WI38 (cell line): ENCODE measurements around the gene SCO1.

Experiments used
- H3K4me3 ChIP-seq: 2 replicates; pipeline ENCODE4 v1.5.1; 2011; ENCODE audit warnings: low read depth, mild to moderate bottlenecking, control low read depth, low read length
- TF ChIP-seq, protein P1 (sequence below): IDR thresholded peaks from 2 replicates; pipeline ENCODE4 v1.5.1; 2012; ENCODE audit warnings: low read depth, mild to moderate bottlenecking, control low read depth, low read length

Gene SCO1

DNA sequence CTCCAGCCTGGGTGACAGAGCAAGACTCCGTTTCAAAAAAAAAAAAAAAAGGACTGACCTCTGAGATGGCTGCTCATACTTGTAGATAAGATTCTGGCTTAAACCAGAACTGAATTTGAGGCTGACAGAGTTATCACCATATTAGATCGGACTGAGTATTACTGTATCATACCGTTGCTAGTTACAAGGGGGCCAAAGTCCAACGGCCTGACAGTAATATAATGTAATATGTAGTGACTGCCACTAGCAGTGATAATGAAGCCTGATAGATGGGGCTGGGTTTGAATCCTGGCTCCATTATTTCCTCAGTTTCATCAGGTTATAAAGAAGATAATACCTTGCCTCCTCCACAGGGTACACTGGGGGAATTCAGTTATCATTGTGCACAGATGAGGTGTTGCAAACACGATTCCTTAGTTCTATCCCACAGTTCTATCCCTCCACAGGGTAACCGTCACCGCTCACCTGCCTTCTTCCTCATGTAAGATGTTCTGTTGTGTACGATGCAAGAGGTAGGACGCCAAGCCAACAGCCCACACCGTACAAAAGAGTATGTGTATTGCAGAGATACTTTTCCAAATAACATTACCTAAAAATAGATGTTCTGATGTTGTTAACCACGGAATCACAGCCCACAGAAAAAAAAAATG is 27.3 kb upstream of the SCO1 start:
- H3K4me3 ChIP-seq = no peak overlapping the region
- TF ChIP-seq, protein P1, sequence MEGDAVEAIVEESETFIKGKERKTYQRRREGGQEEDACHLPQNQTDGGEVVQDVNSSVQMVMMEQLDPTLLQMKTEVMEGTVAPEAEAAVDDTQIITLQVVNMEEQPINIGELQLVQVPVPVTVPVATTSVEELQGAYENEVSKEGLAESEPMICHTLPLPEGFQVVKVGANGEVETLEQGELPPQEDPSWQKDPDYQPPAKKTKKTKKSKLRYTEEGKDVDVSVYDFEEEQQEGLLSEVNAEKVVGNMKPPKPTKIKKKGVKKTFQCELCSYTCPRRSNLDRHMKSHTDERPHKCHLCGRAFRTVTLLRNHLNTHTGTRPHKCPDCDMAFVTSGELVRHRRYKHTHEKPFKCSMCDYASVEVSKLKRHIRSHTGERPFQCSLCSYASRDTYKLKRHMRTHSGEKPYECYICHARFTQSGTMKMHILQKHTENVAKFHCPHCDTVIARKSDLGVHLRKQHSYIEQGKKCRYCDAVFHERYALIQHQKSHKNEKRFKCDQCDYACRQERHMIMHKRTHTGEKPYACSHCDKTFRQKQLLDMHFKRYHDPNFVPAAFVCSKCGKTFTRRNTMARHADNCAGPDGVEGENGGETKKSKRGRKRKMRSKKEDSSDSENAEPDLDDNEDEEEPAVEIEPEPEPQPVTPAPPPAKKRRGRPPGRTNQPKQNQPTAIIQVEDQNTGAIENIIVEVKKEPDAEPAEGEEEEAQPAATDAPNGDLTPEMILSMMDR = no peak

DNA sequence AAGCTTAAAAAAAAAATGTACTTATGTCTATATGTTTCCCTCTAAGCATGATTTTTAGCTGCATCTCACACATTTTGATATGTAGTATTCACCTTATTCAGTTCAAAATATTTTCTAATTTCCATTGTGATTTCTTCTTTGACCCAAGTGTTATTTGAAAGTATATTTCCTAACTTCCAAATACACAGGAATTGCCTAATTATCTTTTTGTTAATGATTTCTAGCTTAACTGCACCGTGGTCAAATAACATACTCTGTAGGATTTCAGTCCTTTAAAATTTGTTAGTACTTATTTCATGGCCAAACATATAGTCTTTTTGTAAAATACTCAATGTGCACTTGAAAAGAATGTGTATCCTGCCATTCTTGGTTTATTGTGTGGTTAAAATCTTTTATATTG is 21.2 kb upstream of the SCO1 start:
- TF ChIP-seq, protein P1 = no peak
- no peak overlapping the region for H3K4me3 ChIP-seq

DNA sequence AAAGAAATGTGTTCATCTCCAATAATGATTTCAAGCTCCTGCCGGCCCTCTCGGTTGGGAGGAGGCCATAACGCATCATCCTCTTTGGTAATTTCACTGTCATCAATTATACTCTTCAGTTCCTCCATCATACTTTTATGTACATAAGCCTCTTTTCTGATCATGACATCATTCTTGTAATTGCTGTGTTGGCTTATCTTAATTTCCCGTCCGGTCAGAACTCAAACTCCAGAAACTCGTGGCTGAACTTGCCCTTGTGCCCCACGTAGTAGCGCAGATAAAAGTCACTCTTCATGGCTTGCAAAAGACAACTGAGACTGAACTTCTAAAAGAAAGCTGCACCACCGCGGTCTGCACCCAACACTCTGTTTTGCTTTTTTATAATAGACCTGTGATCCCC is 18.9 kb upstream of the SCO1 start:
- TF ChIP-seq, protein P1 = no peak

DNA sequence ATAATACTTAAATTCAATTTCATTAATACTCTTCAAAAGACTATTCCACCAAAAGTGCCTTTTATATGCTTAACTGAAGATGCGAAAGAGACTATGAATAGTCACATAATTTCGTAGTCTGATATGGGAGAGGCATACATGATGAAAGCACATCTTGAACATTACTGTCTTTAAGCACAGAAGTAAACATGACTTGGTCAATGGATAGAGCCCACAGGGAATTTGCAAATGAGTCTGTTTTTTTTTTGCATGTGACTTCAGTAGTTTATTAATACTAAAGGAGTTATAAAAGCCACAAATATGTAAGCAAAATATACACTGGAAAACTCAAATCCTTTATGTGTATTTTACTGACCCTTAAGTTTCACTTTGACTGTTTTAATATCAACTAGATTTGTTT is 16.0 kb upstream of the SCO1 start:
- TF ChIP-seq, protein P1 = no peak

More for the DNA sequence above, 18.9 kb upstream of the SCO1 start:
- no peak overlapping the region for H3K4me3 ChIP-seq

DNA sequence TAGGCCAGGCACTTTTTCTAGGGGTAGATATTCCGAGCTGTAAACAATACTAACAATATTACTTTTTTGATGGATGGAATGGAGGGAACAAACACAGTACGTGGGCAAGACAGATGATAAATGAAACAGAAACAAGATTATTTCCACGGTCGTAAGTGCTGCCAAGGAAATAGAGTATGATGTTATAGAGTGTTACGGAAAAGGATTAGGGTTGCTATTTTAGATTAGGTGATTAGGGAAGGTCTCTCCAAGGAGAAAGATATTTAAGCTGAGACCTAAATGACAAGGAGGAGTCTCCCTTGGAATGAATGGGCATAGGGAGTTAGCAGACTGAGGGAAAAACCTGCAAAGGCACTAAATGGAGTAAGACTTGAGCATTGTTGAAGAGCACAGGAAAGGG is 8.4 kb upstream of the SCO1 start:
- H3K4me3 ChIP-seq = no peak overlapping the region
- TF ChIP-seq, protein P1 = no peak

More for the DNA sequence above, 16.0 kb upstream of the SCO1 start:
- no peak overlapping the region for H3K4me3 ChIP-seq

DNA sequence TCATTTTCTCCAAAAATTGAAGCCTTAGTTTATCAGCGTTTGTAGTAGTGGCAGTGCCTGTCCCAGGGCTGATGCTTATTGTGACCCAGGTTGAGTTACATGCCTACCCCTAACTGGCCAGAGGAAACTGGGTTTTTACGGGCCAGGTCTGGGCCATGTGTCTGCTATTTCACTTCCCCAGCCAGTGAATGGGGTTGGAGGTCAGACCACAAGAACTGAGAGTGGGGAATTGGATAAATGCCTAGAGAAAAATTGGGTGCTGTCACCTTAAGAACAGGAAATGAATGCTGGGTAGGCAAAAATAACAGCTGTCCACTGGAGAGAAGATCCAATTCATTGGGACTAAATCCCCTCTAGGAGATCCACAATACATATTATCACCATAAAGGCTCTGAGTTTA is 5.2 kb upstream of the SCO1 start:
- no peak overlapping the region for H3K4me3 ChIP-seq
- TF ChIP-seq, protein P1 = no peak

DNA sequence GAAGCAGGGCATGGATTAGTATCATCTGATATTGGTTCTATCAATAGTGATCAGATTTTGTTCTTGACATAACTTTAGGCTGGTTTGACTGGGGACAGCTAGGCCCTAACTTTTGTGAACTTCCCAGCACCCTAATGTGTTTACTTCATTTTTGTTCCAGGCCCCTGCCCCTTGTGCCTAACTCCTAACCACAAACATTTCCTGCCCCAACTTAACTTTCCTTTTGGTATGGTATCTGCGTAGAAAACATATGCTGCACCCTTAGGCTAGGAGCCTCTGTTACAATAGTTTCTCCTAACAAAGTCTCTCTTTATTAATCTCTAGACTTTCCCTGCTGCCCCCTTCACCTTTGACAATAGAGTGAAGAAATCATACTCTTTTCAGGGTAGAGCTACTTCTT is 2.5 kb upstream of the SCO1 start:
- TF ChIP-seq, protein P1 = no peak
- H3K4me3 ChIP-seq = no peak overlapping the region
